ENCODE results near the gene FPR2.

DNA sequence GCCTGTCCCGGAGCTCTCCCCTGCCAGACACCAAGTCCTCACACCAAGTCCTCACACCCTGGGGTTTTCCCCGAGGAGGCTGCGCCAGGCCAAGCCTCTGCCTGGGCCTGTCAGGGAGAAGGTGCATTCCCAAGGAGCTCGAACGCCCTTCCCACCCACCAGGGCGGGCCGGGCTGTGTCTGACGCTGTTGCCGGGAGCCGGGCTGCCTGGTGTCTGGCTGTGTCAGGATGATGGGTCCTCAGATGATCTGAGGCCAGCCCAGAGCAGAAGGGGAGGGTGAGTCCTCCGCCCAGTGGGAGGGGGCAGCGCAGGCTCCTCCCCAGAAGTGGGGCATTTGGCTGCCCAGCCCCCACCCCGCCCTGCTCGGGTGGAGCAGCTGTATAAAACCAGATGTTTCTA is 34.9 kb upstream of the FPR2 start:
- no peak for TF ChIP-seq POLR2AphosphoS5 (IDR thresholded peaks at IDR 0.05; ENCODE audit: low read depth)
- TF ChIP-seq, protein P1, sequence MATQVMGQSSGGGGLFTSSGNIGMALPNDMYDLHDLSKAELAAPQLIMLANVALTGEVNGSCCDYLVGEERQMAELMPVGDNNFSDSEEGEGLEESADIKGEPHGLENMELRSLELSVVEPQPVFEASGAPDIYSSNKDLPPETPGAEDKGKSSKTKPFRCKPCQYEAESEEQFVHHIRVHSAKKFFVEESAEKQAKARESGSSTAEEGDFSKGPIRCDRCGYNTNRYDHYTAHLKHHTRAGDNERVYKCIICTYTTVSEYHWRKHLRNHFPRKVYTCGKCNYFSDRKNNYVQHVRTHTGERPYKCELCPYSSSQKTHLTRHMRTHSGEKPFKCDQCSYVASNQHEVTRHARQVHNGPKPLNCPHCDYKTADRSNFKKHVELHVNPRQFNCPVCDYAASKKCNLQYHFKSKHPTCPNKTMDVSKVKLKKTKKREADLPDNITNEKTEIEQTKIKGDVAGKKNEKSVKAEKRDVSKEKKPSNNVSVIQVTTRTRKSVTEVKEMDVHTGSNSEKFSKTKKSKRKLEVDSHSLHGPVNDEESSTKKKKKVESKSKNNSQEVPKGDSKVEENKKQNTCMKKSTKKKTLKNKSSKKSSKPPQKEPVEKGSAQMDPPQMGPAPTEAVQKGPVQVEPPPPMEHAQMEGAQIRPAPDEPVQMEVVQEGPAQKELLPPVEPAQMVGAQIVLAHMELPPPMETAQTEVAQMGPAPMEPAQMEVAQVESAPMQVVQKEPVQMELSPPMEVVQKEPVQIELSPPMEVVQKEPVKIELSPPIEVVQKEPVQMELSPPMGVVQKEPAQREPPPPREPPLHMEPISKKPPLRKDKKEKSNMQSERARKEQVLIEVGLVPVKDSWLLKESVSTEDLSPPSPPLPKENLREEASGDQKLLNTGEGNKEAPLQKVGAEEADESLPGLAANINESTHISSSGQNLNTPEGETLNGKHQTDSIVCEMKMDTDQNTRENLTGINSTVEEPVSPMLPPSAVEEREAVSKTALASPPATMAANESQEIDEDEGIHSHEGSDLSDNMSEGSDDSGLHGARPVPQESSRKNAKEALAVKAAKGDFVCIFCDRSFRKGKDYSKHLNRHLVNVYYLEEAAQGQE (IDR thresholded peaks at IDR 0.05; ENCODE audit: insufficient replicate concordance, low read depth), result no peak

Measured in HL-60 (cell line).